HL-60 (cell line): ENCODE data around the gene SOX6.

Experiments
- DNase-seq, 2 experiments: peaks; one replicate each; pipeline ENCODE4 v3.0.0-alpha.2; 2010 to 2020; ENCODE audit warnings: low read depth in 1 of 2, low spot score in 1 of 2
- H3K27ac ChIP-seq: fragments of 250-450 bp; sonication (Bioruptor Pico); replicated peaks from 2 replicates; pipeline ENCODE4 v1.5.1; 2020; ENCODE audit warnings: mild to moderate bottlenecking, moderate library complexity
- H3K27me3 ChIP-seq: fragments of 250-450 bp; sonication (Bioruptor Pico); 2 replicates; pipeline ENCODE4 v1.5.1; 2021; ENCODE audit warnings: mild to moderate bottlenecking, moderate library complexity; ENCODE audit not compliant: insufficient read depth, poor library complexity, severe bottlenecking
- H3K4me3 ChIP-seq: replicated peaks from 2 replicates; pipeline ENCODE4 v1.5.1; 2011; ENCODE audit warnings: mild to moderate bottlenecking, control low read depth, low read length; ENCODE audit not compliant: insufficient read depth
- GABPA ChIP-seq: IDR thresholded peaks from 2 replicates; pipeline ENCODE4 v1.6.1; 2012; ENCODE audit warnings: low read depth
- POLR2AphosphoS5 ChIP-seq: IDR thresholded peaks from 2 replicates; pipeline ENCODE4 v1.6.1; 2012; ENCODE audit warnings: low read depth
- REST ChIP-seq: IDR thresholded peaks from 2 replicates; pipeline ENCODE4 v1.6.1; 2012; ENCODE audit warnings: low read depth; ENCODE audit not compliant: insufficient replicate concordance
- SPI1 ChIP-seq: IDR thresholded peaks from 2 replicates; pipeline ENCODE4 v1.6.1; 2012; ENCODE audit warnings: low read depth, mild to moderate bottlenecking, borderline replicate concordance
- TF ChIP-seq, protein P1 (sequence below): IDR thresholded peaks from one replicate; pipeline ENCODE4 v1.5.1; 2011; ENCODE audit warnings: low read length, control low read depth, inconsistent platforms; ENCODE audit not compliant: insufficient read depth

Gene SOX6

GRCh38 chr11:16097543-16097942 lies 258.8 kb downstream of the SOX6 start:
- Histone ChIP-seq H3K27ac (no peak overlapping the region), H3K27me3 (no peaks in the 10 kb centered on the region), H3K4me3 (no peak overlapping the region)
- no peak for TF ChIP-seq POLR2AphosphoS5
- TF ChIP-seq SPI1: no peak
- TF ChIP-seq GABPA: no peak
- no peak for TF ChIP-seq REST
- TF ChIP-seq, protein P1, sequence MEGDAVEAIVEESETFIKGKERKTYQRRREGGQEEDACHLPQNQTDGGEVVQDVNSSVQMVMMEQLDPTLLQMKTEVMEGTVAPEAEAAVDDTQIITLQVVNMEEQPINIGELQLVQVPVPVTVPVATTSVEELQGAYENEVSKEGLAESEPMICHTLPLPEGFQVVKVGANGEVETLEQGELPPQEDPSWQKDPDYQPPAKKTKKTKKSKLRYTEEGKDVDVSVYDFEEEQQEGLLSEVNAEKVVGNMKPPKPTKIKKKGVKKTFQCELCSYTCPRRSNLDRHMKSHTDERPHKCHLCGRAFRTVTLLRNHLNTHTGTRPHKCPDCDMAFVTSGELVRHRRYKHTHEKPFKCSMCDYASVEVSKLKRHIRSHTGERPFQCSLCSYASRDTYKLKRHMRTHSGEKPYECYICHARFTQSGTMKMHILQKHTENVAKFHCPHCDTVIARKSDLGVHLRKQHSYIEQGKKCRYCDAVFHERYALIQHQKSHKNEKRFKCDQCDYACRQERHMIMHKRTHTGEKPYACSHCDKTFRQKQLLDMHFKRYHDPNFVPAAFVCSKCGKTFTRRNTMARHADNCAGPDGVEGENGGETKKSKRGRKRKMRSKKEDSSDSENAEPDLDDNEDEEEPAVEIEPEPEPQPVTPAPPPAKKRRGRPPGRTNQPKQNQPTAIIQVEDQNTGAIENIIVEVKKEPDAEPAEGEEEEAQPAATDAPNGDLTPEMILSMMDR: no peak
- no peak for DNase-seq

DNA sequence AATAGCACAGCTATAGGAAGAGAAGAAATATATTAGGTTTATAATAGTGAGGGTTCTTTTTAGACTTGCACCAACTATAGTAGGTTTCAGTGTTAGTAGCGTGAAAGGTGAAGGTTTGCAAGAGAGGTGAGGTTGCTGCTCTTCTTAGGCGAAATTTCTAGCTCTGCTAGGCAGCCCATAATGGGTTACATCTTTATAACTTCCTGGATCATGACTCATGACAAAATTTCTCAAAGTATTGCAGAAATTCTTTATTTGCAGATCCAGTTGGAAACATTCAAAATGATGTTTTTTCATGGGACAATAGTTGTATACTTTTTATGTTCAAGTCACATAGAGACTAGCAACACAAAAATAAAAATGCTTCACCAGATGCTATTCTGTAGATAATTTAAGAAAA lies 260.0 kb downstream of the SOX6 start:
- no peak for DNase-seq
- H3K27ac ChIP-seq: no peak overlapping the region
- no peaks in the 10 kb centered on the region for H3K27me3 ChIP-seq
- TF ChIP-seq GABPA: no peak
- TF ChIP-seq POLR2AphosphoS5: no peak
- TF ChIP-seq REST: no peak
- TF ChIP-seq, protein P1: no peak
- no peak for TF ChIP-seq SPI1
- no peak overlapping the region for H3K4me3 ChIP-seq

DNA sequence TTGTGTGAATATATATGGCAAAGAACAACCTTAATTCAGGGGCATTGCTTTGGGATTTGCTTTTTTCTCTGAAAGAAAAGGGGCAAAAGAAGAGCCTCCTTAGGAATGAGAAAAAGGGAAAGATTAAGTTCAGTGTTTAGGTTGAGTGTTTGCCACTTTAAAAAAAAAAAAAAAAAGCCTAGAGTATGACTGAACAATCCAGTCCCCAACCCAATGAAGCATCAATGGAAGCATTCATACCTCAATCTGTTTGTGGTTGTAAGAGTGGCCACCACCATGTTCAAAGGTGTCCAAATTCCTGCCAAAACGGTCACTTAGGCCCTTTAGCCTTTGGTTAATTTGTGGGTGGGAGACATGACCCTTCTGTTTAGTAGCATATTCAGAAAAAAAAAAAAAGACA lies 260.6 kb downstream of the SOX6 start:
- no peak for DNase-seq
- no peak overlapping the region for H3K27ac ChIP-seq
- TF ChIP-seq, protein P1: no peak
- TF ChIP-seq REST: no peak
- no peak for TF ChIP-seq POLR2AphosphoS5
- no peak for TF ChIP-seq GABPA
- no peak for TF ChIP-seq SPI1

More for the DNA sequence above, 260.6 kb downstream of the SOX6 start:
- H3K27me3 ChIP-seq: no peaks in the 10 kb centered on the region
- H3K4me3 ChIP-seq: no peak overlapping the region
